HEK293 (cell line): ENCODE data around the gene ZNF652.

Experiments
- HOXC10 ChIP-seq: sonication (generic); formaldehyde crosslinking; IDR thresholded peaks from 2 replicates; pipeline ENCODE4 v1.8.1; 2023; ENCODE audit warnings: mild to moderate bottlenecking, missing genetic modification reagents
- KLF16 ChIP-seq: fragments of 450-650 bp; formaldehyde crosslinking; IDR thresholded peaks from 2 replicates; pipeline ENCODE4 v1.5.1; 2017; ENCODE audit warnings: missing biosample characterization, missing genetic modification characterization
- KLF8 ChIP-seq: fragments of 450-650 bp; formaldehyde crosslinking; IDR thresholded peaks from 2 replicates; pipeline ENCODE4 v1.5.1; 2016; ENCODE audit warnings: missing biosample characterization, missing genetic modification characterization
- SP2 ChIP-seq: fragments of 450-650 bp; formaldehyde crosslinking; IDR thresholded peaks from 2 replicates; pipeline ENCODE4 v1.5.1; 2016; ENCODE audit warnings: missing biosample characterization, missing genetic modification characterization
- ZBTB20 ChIP-seq: fragments of 450-650 bp; formaldehyde crosslinking; IDR thresholded peaks from 2 replicates; pipeline ENCODE4 v1.5.1; 2016; ENCODE audit warnings: missing biosample characterization, missing genetic modification characterization
- ZBTB7A ChIP-seq: fragments of 450-650 bp; formaldehyde crosslinking; IDR thresholded peaks from 2 replicates; pipeline ENCODE4 v1.5.1; 2016; ENCODE audit warnings: low read depth, missing biosample characterization, missing genetic modification characterization
- ZFHX2 ChIP-seq: fragments of 450-650 bp; formaldehyde crosslinking; conservative IDR thresholded peaks from 2 replicates; pipeline ENCODE4 v1.5.1; 2016; ENCODE audit warnings: missing biosample characterization, missing genetic modification characterization
- ZFP69B ChIP-seq: fragments of 450-650 bp; formaldehyde crosslinking; IDR thresholded peaks from 2 replicates; pipeline ENCODE4 v1.5.1; 2016; ENCODE audit warnings: missing biosample characterization, missing genetic modification characterization
- ZNF184 ChIP-seq: fragments of 450-650 bp; IDR thresholded peaks from 2 replicates; pipeline ENCODE4 v1.5.1; 2018; ENCODE audit warnings: missing biosample characterization, mild to moderate bottlenecking, missing genetic modification characterization
- ZNF19 ChIP-seq: fragments of 450-650 bp; formaldehyde crosslinking; IDR thresholded peaks from 2 replicates; pipeline ENCODE4; 2016; ENCODE audit warnings: missing biosample characterization, missing genetic modification characterization, low read depth
- ZNF24 ChIP-seq: fragments of 450-650 bp; formaldehyde crosslinking; IDR thresholded peaks from 2 replicates; pipeline ENCODE4 v1.5.1; 2016; ENCODE audit warnings: missing biosample characterization, missing genetic modification characterization
- ZNF266 ChIP-seq: fragments of 450-650 bp; formaldehyde crosslinking; IDR thresholded peaks from 2 replicates; pipeline ENCODE4 v1.5.1; 2016; ENCODE audit warnings: missing biosample characterization, missing genetic modification characterization, low read depth
- ZNF366 ChIP-seq: fragments of 450-650 bp; formaldehyde crosslinking; conservative IDR thresholded peaks from 2 replicates; pipeline ENCODE4 v1.5.1; 2016; ENCODE audit warnings: missing biosample characterization, missing genetic modification characterization
- ZNF394 ChIP-seq: fragments of 450-650 bp; formaldehyde crosslinking; IDR thresholded peaks from 2 replicates; pipeline ENCODE4 v1.5.1; 2016; ENCODE audit warnings: missing biosample characterization, missing genetic modification characterization, mild to moderate bottlenecking, moderate library complexity, borderline replicate concordance
- ZNF600 ChIP-seq: fragments of 450-650 bp; formaldehyde crosslinking; IDR thresholded peaks from 2 replicates; pipeline ENCODE4 v1.5.1; 2016; ENCODE audit warnings: missing biosample characterization, missing genetic modification characterization
- TF ChIP-seq, protein P1 (sequence below): fragments of 450-650 bp; formaldehyde crosslinking; IDR thresholded peaks from 2 replicates; pipeline ENCODE4 v1.5.1; 2016; ENCODE audit warnings: missing biosample characterization, missing genetic modification characterization
- TF ChIP-seq, protein P2 (sequence below): fragments of 450-650 bp; formaldehyde crosslinking; IDR thresholded peaks from 2 replicates; pipeline ENCODE4 v1.5.1; 2016; ENCODE audit warnings: missing biosample characterization, missing genetic modification characterization
- TF ChIP-seq, protein P3 (sequence below): fragments of 450-650 bp; formaldehyde crosslinking; IDR thresholded peaks from 2 replicates; pipeline ENCODE4 v1.5.0; 2017; ENCODE audit warnings: missing biosample characterization, missing genetic modification characterization, borderline replicate concordance
- TF ChIP-seq, protein P4 (sequence below): fragments of 450-650 bp; formaldehyde crosslinking; IDR thresholded peaks from 2 replicates; pipeline ENCODE4 v1.5.1; 2017; ENCODE audit warnings: missing biosample characterization, missing genetic modification characterization
- TF ChIP-seq, protein P5 (sequence below): fragments of 450-650 bp; formaldehyde crosslinking; IDR thresholded peaks from 2 replicates; pipeline ENCODE4 v1.5.1; 2016; ENCODE audit warnings: missing biosample characterization, missing genetic modification characterization
- TF ChIP-seq, protein P6 (sequence below): fragments of 450-650 bp; formaldehyde crosslinking; IDR thresholded peaks from 2 replicates; pipeline ENCODE4 v1.5.1; 2016; ENCODE audit warnings: missing biosample characterization, missing genetic modification characterization

Gene ZNF652

DNA sequence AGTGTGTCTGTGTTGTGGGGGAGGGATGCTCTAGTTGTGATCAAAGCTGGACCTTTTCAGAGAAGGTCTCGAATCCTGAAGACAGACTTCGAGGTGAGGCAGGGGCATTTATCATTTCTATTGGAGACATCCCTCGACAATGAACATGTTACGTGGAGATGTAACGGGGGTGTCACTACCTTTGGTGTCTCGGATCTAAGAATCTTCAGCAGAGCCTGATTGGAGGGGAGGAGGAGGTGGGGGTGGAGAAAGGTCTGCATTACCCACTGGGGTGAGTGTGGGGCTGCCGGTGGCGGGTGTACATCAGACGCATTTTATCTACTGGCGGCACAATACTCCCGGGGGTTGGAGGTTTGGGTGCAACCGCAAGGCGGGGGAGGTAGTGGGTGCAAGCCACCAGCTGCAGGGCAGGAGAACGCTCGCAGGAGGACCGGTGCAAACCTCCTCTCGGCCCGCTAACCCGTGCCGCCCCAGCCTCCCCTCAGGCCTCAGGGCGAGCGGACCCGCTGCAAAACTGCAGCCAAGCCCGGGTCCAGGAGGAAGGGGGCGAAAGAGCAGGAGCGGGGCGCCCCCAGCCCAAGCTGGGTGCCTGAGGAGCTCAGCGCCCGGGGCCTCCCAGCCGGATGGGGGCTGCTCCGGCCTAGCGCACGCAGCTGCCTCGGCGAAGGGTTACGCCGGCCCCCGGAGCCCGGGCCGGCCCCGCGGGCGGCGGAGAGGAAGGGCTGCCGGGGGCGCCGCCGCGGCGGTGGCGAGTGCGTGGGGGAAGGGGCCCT is 735 bp downstream of the ZNF652 start (continued):
- TF ChIP-seq ZBTB20 (tag by site-specific recombination) (peak; percentile 51; the same call in 1 of the 2 replicates), HOXC10 (CRISPR knock-in tag) (no peak), ZNF24 (tag by site-specific recombination) (no peak), ZNF266 (tag by site-specific recombination) (no peak), ZNF184 (tag by site-specific recombination) (no peak), ZNF366 (tag by site-specific recombination) (peak; percentile 78), SP2 (tag by site-specific recombination) (peak; percentile 69), ZNF394 (tag by site-specific recombination) (no peak), ZNF19 (tag by site-specific recombination) (no peak), KLF8 (tag by site-specific recombination) (peak; percentile 29; the same call in 1 of the 2 replicates), KLF16 (tag by site-specific recombination) (peak; percentile 72), ZBTB7A (tag by site-specific recombination) (peak; percentile 71), ZFHX2 (tag by site-specific recombination) (peak; percentile 89), ZFP69B (tag by site-specific recombination) (peak; percentile 33; the same call in 1 of the 2 replicates), ZNF600 (tag by site-specific recombination) (peak; percentile 88)
- TF ChIP-seq, protein P1, sequence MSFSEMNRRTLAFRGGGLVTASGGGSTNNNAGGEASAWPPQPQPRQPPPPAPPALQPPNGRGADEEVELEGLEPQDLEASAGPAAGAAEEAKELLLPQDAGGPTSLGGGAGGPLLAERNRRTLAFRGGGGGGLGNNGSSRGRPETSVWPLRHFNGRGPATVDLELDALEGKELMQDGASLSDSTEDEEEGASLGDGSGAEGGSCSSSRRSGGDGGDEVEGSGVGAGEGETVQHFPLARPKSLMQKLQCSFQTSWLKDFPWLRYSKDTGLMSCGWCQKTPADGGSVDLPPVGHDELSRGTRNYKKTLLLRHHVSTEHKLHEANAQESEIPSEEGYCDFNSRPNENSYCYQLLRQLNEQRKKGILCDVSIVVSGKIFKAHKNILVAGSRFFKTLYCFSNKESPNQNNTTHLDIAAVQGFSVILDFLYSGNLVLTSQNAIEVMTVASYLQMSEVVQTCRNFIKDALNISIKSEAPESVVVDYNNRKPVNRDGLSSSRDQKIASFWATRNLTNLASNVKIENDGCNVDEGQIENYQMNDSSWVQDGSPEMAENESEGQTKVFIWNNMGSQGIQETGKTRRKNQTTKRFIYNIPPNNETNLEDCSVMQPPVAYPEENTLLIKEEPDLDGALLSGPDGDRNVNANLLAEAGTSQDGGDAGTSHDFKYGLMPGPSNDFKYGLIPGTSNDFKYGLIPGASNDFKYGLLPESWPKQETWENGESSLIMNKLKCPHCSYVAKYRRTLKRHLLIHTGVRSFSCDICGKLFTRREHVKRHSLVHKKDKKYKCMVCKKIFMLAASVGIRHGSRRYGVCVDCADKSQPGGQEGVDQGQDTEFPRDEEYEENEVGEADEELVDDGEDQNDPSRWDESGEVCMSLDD (tag by site-specific recombination) = peak; percentile 79
- TF ChIP-seq, protein P2, sequence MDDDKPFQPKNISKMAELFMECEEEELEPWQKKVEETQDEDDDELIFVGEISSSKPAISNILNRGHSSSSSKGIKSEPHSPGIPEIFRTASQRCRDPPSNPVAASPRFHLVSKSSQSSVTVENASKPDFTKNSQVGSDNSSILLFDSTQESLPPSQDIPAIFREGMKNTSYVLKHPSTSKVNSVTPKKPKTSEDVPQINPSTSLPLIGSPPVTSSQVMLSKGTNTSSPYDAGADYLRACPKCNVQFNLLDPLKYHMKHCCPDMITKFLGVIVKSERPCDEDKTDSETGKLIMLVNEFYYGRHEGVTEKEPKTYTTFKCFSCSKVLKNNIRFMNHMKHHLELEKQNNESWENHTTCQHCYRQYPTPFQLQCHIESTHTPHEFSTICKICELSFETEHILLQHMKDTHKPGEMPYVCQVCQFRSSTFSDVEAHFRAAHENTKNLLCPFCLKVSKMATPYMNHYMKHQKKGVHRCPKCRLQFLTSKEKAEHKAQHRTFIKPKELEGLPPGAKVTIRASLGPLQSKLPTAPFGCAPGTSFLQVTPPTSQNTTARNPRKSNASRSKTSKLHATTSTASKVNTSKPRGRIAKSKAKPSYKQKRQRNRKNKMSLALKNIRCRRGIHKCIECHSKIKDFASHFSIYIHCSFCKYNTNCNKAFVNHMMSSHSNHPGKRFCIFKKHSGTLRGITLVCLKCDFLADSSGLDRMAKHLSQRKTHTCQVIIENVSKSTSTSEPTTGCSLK (tag by site-specific recombination) = no peak
- TF ChIP-seq, protein P3, sequence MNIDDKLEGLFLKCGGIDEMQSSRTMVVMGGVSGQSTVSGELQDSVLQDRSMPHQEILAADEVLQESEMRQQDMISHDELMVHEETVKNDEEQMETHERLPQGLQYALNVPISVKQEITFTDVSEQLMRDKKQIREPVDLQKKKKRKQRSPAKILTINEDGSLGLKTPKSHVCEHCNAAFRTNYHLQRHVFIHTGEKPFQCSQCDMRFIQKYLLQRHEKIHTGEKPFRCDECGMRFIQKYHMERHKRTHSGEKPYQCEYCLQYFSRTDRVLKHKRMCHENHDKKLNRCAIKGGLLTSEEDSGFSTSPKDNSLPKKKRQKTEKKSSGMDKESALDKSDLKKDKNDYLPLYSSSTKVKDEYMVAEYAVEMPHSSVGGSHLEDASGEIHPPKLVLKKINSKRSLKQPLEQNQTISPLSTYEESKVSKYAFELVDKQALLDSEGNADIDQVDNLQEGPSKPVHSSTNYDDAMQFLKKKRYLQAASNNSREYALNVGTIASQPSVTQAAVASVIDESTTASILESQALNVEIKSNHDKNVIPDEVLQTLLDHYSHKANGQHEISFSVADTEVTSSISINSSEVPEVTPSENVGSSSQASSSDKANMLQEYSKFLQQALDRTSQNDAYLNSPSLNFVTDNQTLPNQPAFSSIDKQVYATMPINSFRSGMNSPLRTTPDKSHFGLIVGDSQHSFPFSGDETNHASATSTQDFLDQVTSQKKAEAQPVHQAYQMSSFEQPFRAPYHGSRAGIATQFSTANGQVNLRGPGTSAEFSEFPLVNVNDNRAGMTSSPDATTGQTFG = 0 out of 2 replicates have a peak, but pooled peaks have one; percentile 25
- TF ChIP-seq, protein P4, sequence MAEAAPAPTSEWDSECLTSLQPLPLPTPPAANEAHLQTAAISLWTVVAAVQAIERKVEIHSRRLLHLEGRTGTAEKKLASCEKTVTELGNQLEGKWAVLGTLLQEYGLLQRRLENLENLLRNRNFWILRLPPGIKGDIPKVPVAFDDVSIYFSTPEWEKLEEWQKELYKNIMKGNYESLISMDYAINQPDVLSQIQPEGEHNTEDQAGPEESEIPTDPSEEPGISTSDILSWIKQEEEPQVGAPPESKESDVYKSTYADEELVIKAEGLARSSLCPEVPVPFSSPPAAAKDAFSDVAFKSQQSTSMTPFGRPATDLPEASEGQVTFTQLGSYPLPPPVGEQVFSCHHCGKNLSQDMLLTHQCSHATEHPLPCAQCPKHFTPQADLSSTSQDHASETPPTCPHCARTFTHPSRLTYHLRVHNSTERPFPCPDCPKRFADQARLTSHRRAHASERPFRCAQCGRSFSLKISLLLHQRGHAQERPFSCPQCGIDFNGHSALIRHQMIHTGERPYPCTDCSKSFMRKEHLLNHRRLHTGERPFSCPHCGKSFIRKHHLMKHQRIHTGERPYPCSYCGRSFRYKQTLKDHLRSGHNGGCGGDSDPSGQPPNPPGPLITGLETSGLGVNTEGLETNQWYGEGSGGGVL = peak; percentile 89
- TF ChIP-seq, protein P5, sequence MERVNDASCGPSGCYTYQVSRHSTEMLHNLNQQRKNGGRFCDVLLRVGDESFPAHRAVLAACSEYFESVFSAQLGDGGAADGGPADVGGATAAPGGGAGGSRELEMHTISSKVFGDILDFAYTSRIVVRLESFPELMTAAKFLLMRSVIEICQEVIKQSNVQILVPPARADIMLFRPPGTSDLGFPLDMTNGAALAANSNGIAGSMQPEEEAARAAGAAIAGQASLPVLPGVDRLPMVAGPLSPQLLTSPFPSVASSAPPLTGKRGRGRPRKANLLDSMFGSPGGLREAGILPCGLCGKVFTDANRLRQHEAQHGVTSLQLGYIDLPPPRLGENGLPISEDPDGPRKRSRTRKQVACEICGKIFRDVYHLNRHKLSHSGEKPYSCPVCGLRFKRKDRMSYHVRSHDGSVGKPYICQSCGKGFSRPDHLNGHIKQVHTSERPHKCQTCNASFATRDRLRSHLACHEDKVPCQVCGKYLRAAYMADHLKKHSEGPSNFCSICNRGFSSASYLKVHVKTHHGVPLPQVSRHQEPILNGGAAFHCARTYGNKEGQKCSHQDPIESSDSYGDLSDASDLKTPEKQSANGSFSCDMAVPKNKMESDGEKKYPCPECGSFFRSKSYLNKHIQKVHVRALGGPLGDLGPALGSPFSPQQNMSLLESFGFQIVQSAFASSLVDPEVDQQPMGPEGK (tag by site-specific recombination) = peak; percentile 92
- TF ChIP-seq, protein P6, sequence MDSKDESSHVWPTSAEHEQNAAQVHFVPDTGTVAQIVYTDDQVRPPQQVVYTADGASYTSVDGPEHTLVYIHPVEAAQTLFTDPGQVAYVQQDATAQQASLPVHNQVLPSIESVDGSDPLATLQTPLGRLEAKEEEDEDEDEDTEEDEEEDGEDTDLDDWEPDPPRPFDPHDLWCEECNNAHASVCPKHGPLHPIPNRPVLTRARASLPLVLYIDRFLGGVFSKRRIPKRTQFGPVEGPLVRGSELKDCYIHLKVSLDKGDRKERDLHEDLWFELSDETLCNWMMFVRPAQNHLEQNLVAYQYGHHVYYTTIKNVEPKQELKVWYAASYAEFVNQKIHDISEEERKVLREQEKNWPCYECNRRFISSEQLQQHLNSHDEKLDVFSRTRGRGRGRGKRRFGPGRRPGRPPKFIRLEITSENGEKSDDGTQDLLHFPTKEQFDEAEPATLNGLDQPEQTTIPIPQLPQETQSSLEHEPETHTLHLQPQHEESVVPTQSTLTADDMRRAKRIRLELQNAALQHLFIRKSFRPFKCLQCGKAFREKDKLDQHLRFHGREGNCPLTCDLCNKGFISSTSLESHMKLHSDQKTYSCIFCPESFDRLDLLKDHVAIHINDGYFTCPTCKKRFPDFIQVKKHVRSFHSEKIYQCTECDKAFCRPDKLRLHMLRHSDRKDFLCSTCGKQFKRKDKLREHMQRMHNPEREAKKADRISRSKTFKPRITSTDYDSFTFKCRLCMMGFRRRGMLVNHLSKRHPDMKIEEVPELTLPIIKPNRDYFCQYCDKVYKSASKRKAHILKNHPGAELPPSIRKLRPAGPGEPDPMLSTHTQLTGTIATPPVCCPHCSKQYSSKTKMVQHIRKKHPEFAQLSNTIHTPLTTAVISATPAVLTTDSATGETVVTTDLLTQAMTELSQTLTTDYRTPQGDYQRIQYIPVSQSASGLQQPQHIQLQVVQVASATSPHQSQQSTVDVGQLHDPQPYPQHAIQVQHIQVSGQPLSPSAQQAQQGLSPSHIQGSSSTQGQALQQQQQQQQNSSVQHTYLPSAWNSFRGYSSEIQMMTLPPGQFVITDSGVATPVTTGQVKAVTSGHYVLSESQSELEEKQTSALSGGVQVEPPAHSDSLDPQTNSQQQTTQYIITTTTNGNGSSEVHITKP (tag by site-specific recombination) = peak; percentile 84
